GM12878 (cell line): ENCODE data around the gene SNED1. TPM values are rescaled to one million over a fixed set of nuclear protein-coding genes. Genes with fewer than 3 reads are reported as not detected.

Experiments
- ATAC-seq: fragments of 200-7000 bp; cut with Tn5 transposase; 3 replicates; pipeline ENCODE4 v1.9.1; 2020; ENCODE audit warnings: mild to moderate bottlenecking, moderate library complexity
- BruUV-seq: library from RNA; stranded (reverse); fragments of 400-500 nt; replicated peaks from 2 replicates; lab custom pipeline; 2021; lab: Mats Ljungman, UMichigan
- CTCF ChIA-PET: fragments of 300-600 bp; sonication (Branson Sonifier 250); formaldehyde crosslinking; extraction: SDS; loops from one replicate; lab custom pipeline; 2021; ENCODE audit warnings: inconsistent platforms; lab: Yijun Ruan, JAX
- POLR2A ChIA-PET: fragments of 350-600 bp; formaldehyde crosslinking; extraction: SDS; loops from one replicate; lab custom pipeline; 2021; ENCODE audit warnings: inconsistent platforms; lab: Charles Lee
- RAD21 ChIA-PET: fragments of 300-600 bp; sonication (Branson Sonifier 250); formaldehyde crosslinking; loops from one replicate; lab custom pipeline; 2023; ENCODE audit warnings: antibody characterized with exemption; ENCODE audit not compliant: unreplicated experiment; lab: Charles Lee
- SMC1A ChIA-PET: fragments of 300-600 bp; sonication (Branson Sonifier 250); formaldehyde crosslinking; loops from one replicate; lab custom pipeline; 2023; ENCODE audit not compliant: unreplicated experiment, uncharacterized antibody; lab: Charles Lee
- DNase-seq: peaks from one replicate; pipeline ENCODE4 v3.0.0-alpha.2; 2011; ENCODE audit warnings: low read depth, low spot score
- FAIRE-seq: peaks from 3 replicates; lab custom pipeline; 2011; peaks lifted over from hg19 to GRCh38; lab: Jason Lieb, UNC
- H2AFZ ChIP-seq: 2 replicates; pipeline ENCODE4 v1.6.0; 2011; ENCODE audit warnings: low read depth, low read length, control low read depth; ENCODE audit not compliant: control insufficient read depth
- H3K27ac ChIP-seq: 2 replicates; pipeline ENCODE4 v1.5.1; 2011; ENCODE audit warnings: control low read depth; ENCODE audit not compliant: control insufficient read depth, insufficient read depth
- H3K27me3 ChIP-seq, 2 experiments: replicated peaks in 1 of 2; 2 replicates each; pipeline versions ENCODE4 v1.6.0 to v1.6.1; 2011; ENCODE audit warnings: low read length in 1 of 2; ENCODE audit not compliant: control insufficient read depth in 2 of 2, insufficient read depth in 2 of 2
- H3K36me3 ChIP-seq, 2 experiments: 2 replicates each; pipeline ENCODE4 v1.5.1; 2011; ENCODE audit warnings: low read length in 1 of 2; ENCODE audit not compliant: control insufficient read depth in 2 of 2, insufficient read depth in 2 of 2
- H3K4me1 ChIP-seq: 2 replicates; pipeline ENCODE4 v1.6.1; 2011; ENCODE audit warnings: mild to moderate bottlenecking, low read length, moderate library complexity, mixed read lengths; ENCODE audit not compliant: control insufficient read depth, insufficient read depth
- H3K4me2 ChIP-seq: 2 replicates; pipeline ENCODE4 v1.6.0; 2011; ENCODE audit warnings: control low read depth; ENCODE audit not compliant: control insufficient read depth, insufficient read depth
- H3K4me3 ChIP-seq: fragments of 200-600 bp; sonication (generic); 2 replicates; pipeline ENCODE4 v1.5.1; 2016
- H3K79me2 ChIP-seq: 2 replicates; pipeline ENCODE4 v1.6.0; 2011; ENCODE audit warnings: low read length; ENCODE audit not compliant: control insufficient read depth, insufficient read depth
- H3K9ac ChIP-seq: 2 replicates; pipeline ENCODE4 v1.8.0; 2011; ENCODE audit warnings: low read length, control low read depth, mixed read lengths; ENCODE audit not compliant: control insufficient read depth, insufficient read depth
- H3K9me3 ChIP-seq: replicated peaks from 3 replicates; pipeline ENCODE4 v1.5.1; 2011; ENCODE audit warnings: mild to moderate bottlenecking, low read length; ENCODE audit not compliant: control insufficient read depth, insufficient read depth
- H4K20me1 ChIP-seq: 2 replicates; pipeline ENCODE4 v1.6.0; 2011; ENCODE audit not compliant: control insufficient read depth, insufficient read depth
- BRCA1 ChIP-seq: IDR thresholded peaks from 2 replicates; pipeline ENCODE4 v1.6.1; 2011; ENCODE audit warnings: low read depth, low read length, improper control_type of control experiment
- CBX3 ChIP-seq: fragments of 200-600 bp; sonication (generic); IDR thresholded peaks from 2 replicates; pipeline ENCODE4 v1.6.1; 2016; ENCODE audit warnings: low read depth, borderline replicate concordance
- ETV6 ChIP-seq, 2 experiments: fragments of 450-650 bp in 1 of 2; IDR thresholded peaks in 1 of 2; conservative IDR thresholded peaks in 1 of 2; 2 replicates each; pipeline ENCODE4 v1.6.1; 2014; ENCODE audit warnings: antibody characterized with exemption in 1 of 2, borderline replicate concordance in 1 of 2, low read depth in 1 of 2, mild to moderate bottlenecking in 1 of 2, moderate library complexity in 1 of 2
- FOXK2 ChIP-seq: fragments of 450-650 bp; IDR thresholded peaks from 2 replicates; pipeline ENCODE4 v1.6.1; 2017; ENCODE audit warnings: mild to moderate bottlenecking, moderate library complexity
- IKZF1 ChIP-seq: fragments of 450-650 bp; conservative IDR thresholded peaks from 2 replicates; pipeline ENCODE4 v1.6.1; 2017; ENCODE audit warnings: antibody characterized with exemption, mild to moderate bottlenecking
- IKZF2 ChIP-seq, 2 experiments: fragments of 450-650 bp; IDR thresholded peaks; 2 replicates each; pipeline ENCODE4 v1.6.1; 2017; ENCODE audit warnings: mild to moderate bottlenecking in 2 of 2, moderate library complexity in 2 of 2
- PAX5 ChIP-seq: IDR thresholded peaks from 2 replicates; pipeline ENCODE4 v1.6.1; 2011; ENCODE audit warnings: low read depth, low read length, borderline replicate concordance
- SIX5 ChIP-seq: IDR thresholded peaks from 2 replicates; pipeline ENCODE4 v1.6.1; 2011; ENCODE audit warnings: mild to moderate bottlenecking, low read depth, low read length, moderate library complexity; ENCODE audit not compliant: severe bottlenecking
- SMAD5 ChIP-seq: IDR thresholded peaks from 2 replicates; pipeline ENCODE4 v1.6.1; 2016; ENCODE audit warnings: antibody characterized with exemption, low read depth
- ZNF24 ChIP-seq: fragments of 450-650 bp; IDR thresholded peaks from 2 replicates; pipeline ENCODE4 v1.6.1; 2017; ENCODE audit warnings: antibody characterized with exemption, mild to moderate bottlenecking
- WGBS: methylation state at CpG from one replicate; pipeline ENCODE4 v1.1.6; 2016; ENCODE audit warnings: low lambda C conversion rate; ENCODE audit not compliant: insufficient replicate concordance, insufficient coverage; ENCODE audit errors: missing lambda C conversion rate; 5-methylcytosine and 5-hydroxymethylcytosine counted together
- in situ Hi-C: fragments of 300-500 bp; cut with MboI; formaldehyde crosslinking; loops from 9 replicates; pipeline ENCODE4 v1.14.3; 2018; ENCODE audit warnings: mixed read lengths
- intact Hi-C: fragments of 100-400 bp; cut with micrococcal nuclease; formaldehyde crosslinking; loops from one replicate; pipeline ENCODE4 v1.14.2; 2022; ENCODE audit not compliant: unreplicated experiment
- polyA plus RNA-seq, 11 experiments: library from polyadenylated mRNA; depleted of rRNA in 4 of 11; unstranded in 6 of 11; stranded (reverse) in 5 of 11; fragments of >200 nt; fragmentation: Nextera tagmentation in 4 of 11; fragmentation: Illumina TruSeq in 1 of 11; extraction: Ambion mirVana in 4 of 11; extraction: Trizol in 1 of 11; gene quantifications; 1 replicate in 1 of 11; 2 replicates in 10 of 11; pipeline versions ENCODE4 v1.2.1 to v1.2.3, GENCODE V29; 2011 to 2016; ENCODE audit warnings: inconsistent platforms in 2 of 11, missing spikeins in 2 of 11, low read depth in 1 of 11
- total RNA-seq, 4 experiments: library from RNA; depleted of rRNA in 3 of 4; stranded (reverse); fragments of >200 nt in 3 of 4; fragmentation: Illumina TruSeq in 1 of 4; extraction: Trizol in 1 of 4; gene quantifications; 2 replicates each; pipeline versions ENCODE4 v1.2.1 to v1.2.3, GENCODE V29; 2013 to 2021
- TF ChIP-seq, protein P1 (sequence below), 3 experiments: IDR thresholded peaks in 2 of 3; conservative IDR thresholded peaks in 1 of 3; 2 replicates each; pipeline ENCODE4 v1.5.1; 2011; ENCODE audit warnings: low read depth in 3 of 3, low read length in 3 of 3, mild to moderate bottlenecking in 3 of 3, control low read depth in 2 of 3, moderate library complexity in 2 of 3, inconsistent platforms in 1 of 3, mixed read lengths in 1 of 3; ENCODE audit not compliant: control insufficient read depth in 2 of 3, insufficient read depth in 1 of 3; ENCODE audit errors: extremely low read depth in 1 of 3
- TF ChIP-seq, protein P2 (sequence below): fragments of 450-650 bp; conservative IDR thresholded peaks from 2 replicates; pipeline ENCODE4 v1.6.1; 2017; ENCODE audit warnings: mild to moderate bottlenecking, moderate library complexity

SNED1 gene
- total and polyA plus RNA-seq, 10 of the 15 experiments (the other 5 are each of a cell fraction or from before 2014, with no cell fraction given): 0.05 to 8.4 (median 3.0) TPM

GRCh38 chr2:240970816-240971215 lies 27.6 kb upstream of the SNED1 start:
- no peak overlapping the region for H3K4me3 ChIP-seq
- TF ChIP-seq SMAD5: no peak
- TF ChIP-seq ZNF24: no peak
- no peak for TF ChIP-seq SIX5
- TF ChIP-seq, all 136 proteins: peak for 0
- no peak overlapping the region for H3K4me2 ChIP-seq
- intact Hi-C loops: no loop called here
- no TSS peak for BruUV-seq
- ChIA-PET RAD21 (no interaction called here), CTCF (interaction anchor here (0.6 kb wide), 1 partner anchor 542 kb away, joined by 3 read pairs; no protein-coding TSS in a partner anchor), SMC1A (interaction anchor here (0.8 kb wide), 1 partner anchor 29 kb away, joined by 3 read pairs; no protein-coding TSS in a partner anchor), POLR2A (no interaction called here)
- no peaks in the 10 kb centered on the region for H3K9me3 ChIP-seq
- in situ Hi-C loops: no loop called here
- 55% methylated on average over 15 of the region's 15 CpGs for WGBS
- H3K79me2 ChIP-seq: no peaks in the 10 kb centered on the region
- no peaks in the 10 kb centered on the region for H3K36me3 ChIP-seq
- ATAC-seq (no peak), FAIRE-seq (no peak), DNase-seq (no peak)
- no peak overlapping the region for H3K27ac ChIP-seq
- H2AFZ ChIP-seq: no peak overlapping the region
- H3K9ac ChIP-seq: no peak overlapping the region
- no peaks in the 10 kb centered on the region for H4K20me1 ChIP-seq
- H3K27me3 ChIP-seq: no peaks in the 10 kb centered on the region; a peak in 1 of 4 replicates
- H3K4me1 ChIP-seq: no peaks in the 10 kb centered on the region

DNA sequence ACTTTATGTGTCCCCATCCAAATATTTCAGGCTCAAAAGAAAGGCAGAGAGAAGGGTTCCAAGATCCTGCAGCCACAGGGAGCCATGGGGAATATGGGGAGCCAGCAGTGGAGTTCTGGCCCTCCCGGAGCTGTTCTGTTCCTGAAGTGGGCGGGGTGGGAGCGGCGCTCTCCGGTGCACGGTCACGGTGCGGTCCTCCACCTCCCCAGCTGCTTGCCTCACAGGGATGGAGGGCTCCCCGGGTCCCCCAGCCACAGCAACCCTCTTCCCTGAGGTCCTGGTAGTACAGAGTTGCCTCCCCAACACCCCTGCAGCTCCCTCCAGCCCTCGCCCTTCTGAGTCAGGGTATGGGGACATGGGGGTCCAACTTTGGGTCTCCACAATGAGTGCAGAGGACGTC lies 26.2 kb upstream of the SNED1 start:
- no peaks in the 10 kb centered on the region; a peak in 1 of 4 replicates for H3K27me3 ChIP-seq
- no peaks in the 10 kb centered on the region for H3K4me1 ChIP-seq
- no peak for FAIRE-seq
- no peak overlapping the region for H3K27ac ChIP-seq
- POLR2A ChIA-PET: no interaction called here
- no peak for ATAC-seq
- no peaks in the 10 kb centered on the region for H4K20me1 ChIP-seq
- no peak for DNase-seq
- no peaks in the 10 kb centered on the region for H3K79me2 ChIP-seq
- BruUV-seq: no TSS peak
- H3K4me2 ChIP-seq: no peak overlapping the region
- no peaks in the 10 kb centered on the region for H3K9me3 ChIP-seq
- H3K9ac ChIP-seq: no peak overlapping the region
- H2AFZ ChIP-seq: no peak overlapping the region
- CTCF ChIA-PET: interaction anchor here (1.1 kb wide), 1 partner anchor 12 kb away, joined by 4 read pairs; no protein-coding TSS in a partner anchor
- WGBS: 36% methylated on average over 11 of the region's 11 CpGs
- no peak overlapping the region for H3K4me3 ChIP-seq
- intact Hi-C loops (no loop called here), in situ Hi-C loops (no loop called here)
- RAD21 ChIA-PET: no interaction called here
- H3K36me3 ChIP-seq: no peaks in the 10 kb centered on the region
- SMC1A ChIA-PET: interaction anchor here (0.6 kb wide), 1 partner anchor 554 kb away, joined by 3 read pairs; no protein-coding TSS in a partner anchor
- TF ChIP-seq, protein P1, sequence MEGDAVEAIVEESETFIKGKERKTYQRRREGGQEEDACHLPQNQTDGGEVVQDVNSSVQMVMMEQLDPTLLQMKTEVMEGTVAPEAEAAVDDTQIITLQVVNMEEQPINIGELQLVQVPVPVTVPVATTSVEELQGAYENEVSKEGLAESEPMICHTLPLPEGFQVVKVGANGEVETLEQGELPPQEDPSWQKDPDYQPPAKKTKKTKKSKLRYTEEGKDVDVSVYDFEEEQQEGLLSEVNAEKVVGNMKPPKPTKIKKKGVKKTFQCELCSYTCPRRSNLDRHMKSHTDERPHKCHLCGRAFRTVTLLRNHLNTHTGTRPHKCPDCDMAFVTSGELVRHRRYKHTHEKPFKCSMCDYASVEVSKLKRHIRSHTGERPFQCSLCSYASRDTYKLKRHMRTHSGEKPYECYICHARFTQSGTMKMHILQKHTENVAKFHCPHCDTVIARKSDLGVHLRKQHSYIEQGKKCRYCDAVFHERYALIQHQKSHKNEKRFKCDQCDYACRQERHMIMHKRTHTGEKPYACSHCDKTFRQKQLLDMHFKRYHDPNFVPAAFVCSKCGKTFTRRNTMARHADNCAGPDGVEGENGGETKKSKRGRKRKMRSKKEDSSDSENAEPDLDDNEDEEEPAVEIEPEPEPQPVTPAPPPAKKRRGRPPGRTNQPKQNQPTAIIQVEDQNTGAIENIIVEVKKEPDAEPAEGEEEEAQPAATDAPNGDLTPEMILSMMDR (IDR thresholded peaks at IDR 0.05 in 2 of 3, conservative IDR thresholded peaks at IDR 0.05 in 1 of 3; ENCODE audit: control insufficient read depth in 2 of 3, extremely low read depth in 1 of 3, insufficient read depth in 1 of 3, low read depth in 3 of 3, low read length in 3 of 3): no peak
- TF ChIP-seq IKZF1: no peak
- TF ChIP-seq PAX5: no peak
- TF ChIP-seq FOXK2: no peak
- TF ChIP-seq, protein P2, sequence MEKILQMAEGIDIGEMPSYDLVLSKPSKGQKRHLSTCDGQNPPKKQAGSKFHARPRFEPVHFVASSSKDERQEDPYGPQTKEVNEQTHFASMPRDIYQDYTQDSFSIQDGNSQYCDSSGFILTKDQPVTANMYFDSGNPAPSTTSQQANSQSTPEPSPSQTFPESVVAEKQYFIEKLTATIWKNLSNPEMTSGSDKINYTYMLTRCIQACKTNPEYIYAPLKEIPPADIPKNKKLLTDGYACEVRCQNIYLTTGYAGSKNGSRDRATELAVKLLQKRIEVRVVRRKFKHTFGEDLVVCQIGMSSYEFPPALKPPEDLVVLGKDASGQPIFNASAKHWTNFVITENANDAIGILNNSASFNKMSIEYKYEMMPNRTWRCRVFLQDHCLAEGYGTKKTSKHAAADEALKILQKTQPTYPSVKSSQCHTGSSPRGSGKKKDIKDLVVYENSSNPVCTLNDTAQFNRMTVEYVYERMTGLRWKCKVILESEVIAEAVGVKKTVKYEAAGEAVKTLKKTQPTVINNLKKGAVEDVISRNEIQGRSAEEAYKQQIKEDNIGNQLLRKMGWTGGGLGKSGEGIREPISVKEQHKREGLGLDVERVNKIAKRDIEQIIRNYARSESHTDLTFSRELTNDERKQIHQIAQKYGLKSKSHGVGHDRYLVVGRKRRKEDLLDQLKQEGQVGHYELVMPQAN: no peak
- TF ChIP-seq IKZF2 (IDR thresholded peaks at IDR 0.05): no peak
- no peak for TF ChIP-seq BRCA1
- TF ChIP-seq CBX3: no peak
- no peak for TF ChIP-seq ETV6 (conservative IDR thresholded peaks at IDR 0.05 in 1 of 2, IDR thresholded peaks at IDR 0.05 in 1 of 2; ENCODE audit: borderline replicate concordance in 1 of 2, low read depth in 1 of 2)
